ENCODE results near the gene IL12RB1.

The IL12RB1 gene

GRCh38 chr19:18126097-18126496 is 39.4 kb upstream of the IL12RB1 start:
- no peak for TF ChIP-seq CTCF (IDR thresholded peaks at IDR 0.05)
- H3K27ac ChIP-seq, result no peak overlapping the region
- no peak overlapping the region for H3K4me3 ChIP-seq
- DNase-seq (ENCODE audit: low spot score), result no peak

GRCh38 chr19:18123819-18124218 is 37.1 kb upstream of the IL12RB1 start:
- no peak for TF ChIP-seq CTCF (IDR thresholded peaks at IDR 0.05)
- Histone ChIP-seq H3K4me3 (no peak overlapping the region), H3K27ac (peak overlapping the region in 1 of 2 donors; percentile 28)
- DNase-seq (ENCODE audit: low spot score), result no peak

GRCh38 chr19:18122860-18123795 is 36.4 kb upstream of the IL12RB1 start:
- no peak for DNase-seq (ENCODE audit: low spot score)
- TF ChIP-seq CTCF (IDR thresholded peaks at IDR 0.05), result no peak
- Histone ChIP-seq H3K4me3 (no peak overlapping the region), H3K27ac (peak overlapping the region in 1 of 2 donors; percentile 40)

- TF ChIP-seq CTCF (IDR thresholded peaks at IDR 0.05), result no peak
- Histone ChIP-seq H3K4me3 (no peak overlapping the region), H3K27ac (no peak overlapping the region)
- DNase-seq (ENCODE audit: low spot score), result no peak
Observed at GRCh38 chr19:18122424-18122823, 35.7 kb upstream of the IL12RB1 start.

- Histone ChIP-seq H3K4me3 (no peak overlapping the region), H3K27ac (no peak overlapping the region)
- no peak for DNase-seq (ENCODE audit: low spot score)
- TF ChIP-seq CTCF (IDR thresholded peaks at IDR 0.05), result no peak
Observed at GRCh38 chr19:18121166-18121565, 34.4 kb upstream of the IL12RB1 start.

- TF ChIP-seq CTCF (IDR thresholded peaks at IDR 0.05), result no peak
- Histone ChIP-seq H3K4me3 (no peak overlapping the region), H3K27ac (no peak overlapping the region)
- no peak for DNase-seq (ENCODE audit: low spot score)
Observed at GRCh38 chr19:18120127-18120526, 33.4 kb upstream of the IL12RB1 start.

GRCh38 chr19:18119717-18120105 is 33.0 kb upstream of the IL12RB1 start:
- Histone ChIP-seq H3K27ac (peak overlapping the region in 1 of 2 donors; percentile 63), H3K4me3 (no peak overlapping the region)
- DNase-seq (ENCODE audit: low spot score), result no peak
- no peak for TF ChIP-seq CTCF (IDR thresholded peaks at IDR 0.05)
